Inflammatory macrophage treated with lipopolysaccharide for 4 hours (primary cell): ENCODE results near the gene ATF5.

Experiments used
- DNase-seq: peaks from one replicate; pipeline ENCODE4 v3.0.0-alpha.2; 2020

ATF5 gene

GRCh38 chr19:49929121-49929610, at the start of gene ATF5, which contains the start of gene NUP62:
ATF5 (plus strand) TSS chr19:49929205; CDS start chr19:49930851, 1,646 bp downstream.
NUP62 (minus strand) TSS chr19:49929504; CDS start chr19:49909807, 19,697 bp downstream.
- peak; percentile 85 for DNase-seq

GRCh38 chr19:49879243-49879963, 49.6 kb upstream of the ATF5 start:
- peak; percentile 65 for DNase-seq

GRCh38 chr19:49880162-49880869, 48.7 kb upstream of the ATF5 start:
- no peak for DNase-seq

- DNase-seq = no peak
Measured at GRCh38 chr19:49881186-49881585, 47.8 kb upstream of the ATF5 start.

- no peak for DNase-seq
Measured at GRCh38 chr19:49881672-49882394, 47.2 kb upstream of the ATF5 start.

GRCh38 chr19:49882643-49883042, 46.4 kb upstream of the ATF5 start:
- DNase-seq = no peak

GRCh38 chr19:49883094-49883493, 45.9 kb upstream of the ATF5 start:
- DNase-seq = no peak

- no peak for DNase-seq
Measured at GRCh38 chr19:49884109-49884508, 44.9 kb upstream of the ATF5 start.

GRCh38 chr19:49884760-49885159, 44.2 kb upstream of the ATF5 start:
- no peak for DNase-seq

- DNase-seq = no peak
Measured at GRCh38 chr19:49887037-49887664, 41.9 kb upstream of the ATF5 start.

GRCh38 chr19:49887665-49888509, 41.1 kb upstream of the ATF5 start:
- DNase-seq = no peak

GRCh38 chr19:49888510-49888824, 40.5 kb upstream of the ATF5 start:
- DNase-seq = no peak

- no peak for DNase-seq
Measured at GRCh38 chr19:49889038-49889686, 39.8 kb upstream of the ATF5 start.

- DNase-seq = peak; percentile 76
Measured at GRCh38 chr19:49889687-49890348, 39.2 kb upstream of the ATF5 start.

GRCh38 chr19:49890349-49891311, 38.4 kb upstream of the ATF5 start:
- DNase-seq = no peak

- DNase-seq = no peak
Measured at GRCh38 chr19:49891393-49891792, 37.6 kb upstream of the ATF5 start.

- DNase-seq = no peak
Measured at GRCh38 chr19:49892716-49893115, 36.3 kb upstream of the ATF5 start.

- DNase-seq = no peak
Measured at GRCh38 chr19:49894011-49894664, 34.9 kb upstream of the ATF5 start.

- DNase-seq = peak; percentile 81
Measured at GRCh38 chr19:49894879-49895565, 34.0 kb upstream of the ATF5 start.
